Fibroblast of the conjunctiva (primary cell): ENCODE measurements around the gene CDH5.
"Not testable (repeated sequence)": the region's sequence is repeated elsewhere in the genome, so short reads cannot be mapped to it uniquely, and the experiment has no call there.

Experiments used
- DNase-seq: peaks from one replicate; pipeline ENCODE4 v3.0.0-alpha.2; 2010; ENCODE audit warnings: low read depth

The CDH5 gene

GRCh38 chr16:66366433-66367299 lies at the start of gene CDH5:
Gene CDH5, plus strand, starts transcription at chr16:66366691. Its CDS starts 12,647 bp downstream, at chr16:66379338.
- no peak for DNase-seq

GRCh38 chr16:66318505-66318904 lies 48.0 kb upstream of the CDH5 start:
- no peak for DNase-seq

GRCh38 chr16:66320774-66321173 lies 45.7 kb upstream of the CDH5 start:
- DNase-seq, result no peak

GRCh38 chr16:66322174-66322573 lies 44.3 kb upstream of the CDH5 start:
- no peak for DNase-seq

- no peak for DNase-seq
These were observed 41.5 kb upstream of the CDH5 start for GRCh38 chr16:66324815-66325515.

- no peak for DNase-seq
These were observed 40.6 kb upstream of the CDH5 start for GRCh38 chr16:66325717-66326376.

GRCh38 chr16:66326991-66327513 lies 39.4 kb upstream of the CDH5 start:
- no peak for DNase-seq

GRCh38 chr16:66328282-66328681 lies 38.2 kb upstream of the CDH5 start:
- DNase-seq, result no peak

GRCh38 chr16:66331464-66331863 lies 35.0 kb upstream of the CDH5 start:
- DNase-seq, result not testable (repeated sequence)

- no peak for DNase-seq
These were observed 33.6 kb upstream of the CDH5 start for GRCh38 chr16:66332634-66333610.

- no peak for DNase-seq
These were observed 31.5 kb upstream of the CDH5 start for GRCh38 chr16:66334853-66335574.

- DNase-seq, result peak; percentile 46
These were observed 30.7 kb upstream of the CDH5 start for GRCh38 chr16:66335704-66336329.

- no peak for DNase-seq
These were observed 28.9 kb upstream of the CDH5 start for GRCh38 chr16:66337463-66338188.

GRCh38 chr16:66342294-66342900 lies 24.1 kb upstream of the CDH5 start:
- no peak for DNase-seq

GRCh38 chr16:66344533-66345145 lies 21.9 kb upstream of the CDH5 start:
- DNase-seq, result peak; percentile 23

GRCh38 chr16:66346221-66346620 lies 20.3 kb upstream of the CDH5 start:
- DNase-seq, result no peak

GRCh38 chr16:66352304-66352703 lies 14.2 kb upstream of the CDH5 start:
- DNase-seq, result no peak

GRCh38 chr16:66353055-66353454 lies 13.4 kb upstream of the CDH5 start:
- no peak for DNase-seq
